G401 (cell line): ENCODE measurements around the gene DUSP7. TPM values are rescaled to one million over a fixed set of nuclear protein-coding genes. Genes with fewer than 3 reads are reported as not detected.

Experiments used
- DNase-seq: peaks from one replicate; pipeline ENCODE4 v3.0.0-alpha.2; 2015; ENCODE audit warnings: low spot score
- in situ Hi-C: cut with HindIII; loops from 2 replicates; pipeline ENCODE4 v1.10.0; 2016; ENCODE audit warnings: low sequenced_read_pairs, mixed read lengths
- total RNA-seq: library from RNA; depleted of rRNA; stranded (reverse); fragments of >200 nt; shearing (Covaris generic); gene quantifications from 2 replicates; pipeline ENCODE4 v1.2.3, GENCODE V29; 2014; rRNA removed

DUSP7 gene
- total RNA-seq, 1 experiment from 2014 or later, result 14.6 TPM

DNA sequence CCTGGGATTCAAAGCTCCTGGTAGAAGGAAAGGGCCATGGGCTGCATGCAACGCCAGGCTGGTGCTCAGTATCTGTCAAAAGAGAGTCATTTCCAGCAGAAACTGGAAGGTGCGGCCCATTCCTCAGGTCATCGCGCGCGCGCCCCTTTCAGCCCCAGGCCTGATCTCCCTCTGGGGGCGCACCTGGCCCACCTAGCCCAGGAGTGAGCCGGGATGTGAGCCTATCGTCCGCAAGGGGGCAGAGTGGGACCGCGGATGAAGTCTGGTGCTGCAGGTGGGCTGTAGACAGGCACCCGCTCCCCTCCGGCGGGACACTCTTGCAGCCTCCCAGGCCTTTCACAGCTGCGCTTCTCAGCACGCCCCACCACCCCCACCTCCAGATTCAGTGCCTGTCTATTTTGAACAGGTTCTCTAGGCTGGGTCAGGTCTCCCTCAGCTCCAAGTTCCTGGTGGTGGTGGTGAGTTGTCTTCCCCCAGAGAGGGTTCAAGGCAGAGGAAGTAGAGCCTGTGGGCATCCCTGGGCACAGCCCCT is 54.9 kb downstream of the DUSP7 start:
- in situ Hi-C loops, result no loop called here
- peak; percentile 88 for DNase-seq

DNA sequence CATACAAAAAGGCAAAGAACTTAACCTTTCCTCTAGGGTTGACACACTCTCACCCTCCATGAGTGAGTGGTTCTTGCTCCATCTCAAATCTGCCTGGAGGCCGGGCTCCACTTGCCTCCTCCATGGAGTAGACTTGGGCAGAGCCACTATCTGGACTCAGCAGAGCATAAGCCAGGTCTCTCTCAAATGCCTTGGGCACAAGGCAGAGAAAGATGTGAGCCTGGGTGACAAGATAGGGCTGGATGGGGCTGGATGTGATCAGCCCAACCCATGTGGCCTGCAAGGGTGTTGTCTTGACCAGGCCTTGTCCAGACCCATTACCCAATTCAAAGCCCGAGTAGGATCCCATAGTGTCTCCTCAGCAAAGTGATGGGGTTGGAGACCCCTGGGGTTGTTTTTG is 56.5 kb downstream of the DUSP7 start:
- in situ Hi-C loops, result no loop called here
- no peak for DNase-seq

Other genes with a start within 250 kb of the DUSP7 start
- gene IQCF2, start 195.0 kb downstream of the DUSP7 start, total RNA-seq, result not detected in 2 replicates
- gene IQCF5, start 181.0 kb downstream of the DUSP7 start, total RNA-seq, result not detected in 2 replicates
- not detected in 2 replicates for gene IQCF1, start 153.2 kb downstream of the DUSP7 start, total RNA-seq
- gene RRP9, start 114.7 kb downstream of the DUSP7 start, total RNA-seq, result 80.6 and 87.0 TPM in 2 replicates
- gene PARP3, start 114.2 kb downstream of the DUSP7 start, total RNA-seq, result 6.4 and 9.7 TPM in 2 replicates
- not detected in 2 replicates for gene GPR62, start 101.2 kb downstream of the DUSP7 start, total RNA-seq
- gene PCBP4, start 89.1 kb downstream of the DUSP7 start, total RNA-seq, result 57.1 and 80.7 TPM in 2 replicates
- 6.5 and 9.9 TPM in 2 replicates for gene ABHD14B, start 82.5 kb downstream of the DUSP7 start, total RNA-seq
- 14.8 and 26.8 TPM in 2 replicates for gene ABHD14A, start 81.5 kb downstream of the DUSP7 start, total RNA-seq
- gene ACY1, start 73.0 kb downstream of the DUSP7 start, total RNA-seq, result 103 and 242 TPM in 2 replicates
- gene RPL29, start 60.7 kb downstream of the DUSP7 start, total RNA-seq, result 2,209 and 2,228 TPM in 2 replicates
- gene POC1A, start 97.9 kb upstream of the DUSP7 start, total RNA-seq, result 22.8 and 32.2 TPM in 2 replicates
- 66.7 and 73.0 TPM in 2 replicates for gene ALAS1, start 141.6 kb upstream of the DUSP7 start, total RNA-seq
- gene TLR9, start 169.1 kb upstream of the DUSP7 start, total RNA-seq, result 0.07 TPM in 1 of 2 replicates, not detected in the other
- 237 and 258 TPM in 2 replicates for gene TWF2, start 182.6 kb upstream of the DUSP7 start, total RNA-seq
- gene PPM1M, start 189.2 kb upstream of the DUSP7 start, total RNA-seq, result 0.43 and 1.4 TPM in 2 replicates
- gene WDR82, start 222.1 kb upstream of the DUSP7 start, total RNA-seq, result 89.2 and 115 TPM in 2 replicates
- 14.8 and 24.5 TPM in 2 replicates for gene GLYCTK, start 231.3 kb upstream of the DUSP7 start, total RNA-seq